CD14-positive monocyte (primary cell): ENCODE measurements around the gene SLC25A22. TPM values are rescaled to one million over a fixed set of nuclear protein-coding genes. Genes with fewer than 3 reads are reported as not detected.

ENCODE experiments used
- DNase-seq, 3 donors: peaks; one replicate each; pipeline ENCODE4 v3.0.0-alpha.2; 2011 to 2022
- H2AFZ ChIP-seq: 2 replicates; pipeline ENCODE4 v1.6.0; 2012; ENCODE audit warnings: mild to moderate bottlenecking, low read depth, low read length, inconsistent platforms; ENCODE audit not compliant: insufficient read depth, poor library complexity, severe bottlenecking
- H3K27ac ChIP-seq, 2 donors: 1 replicate in 1 of 2; 2 replicates in 1 of 2; pipeline ENCODE4 v1.5.1; 2012 to 2013; ENCODE audit warnings: low read length in 2 of 2, control low read depth in 1 of 2, inconsistent platforms in 1 of 2, low read depth in 1 of 2, mild to moderate bottlenecking in 1 of 2
- H3K27me3 ChIP-seq, 2 donors: one replicate each; pipeline versions ENCODE4 v1.6.0 to v1.6.1; 2011 to 2013; ENCODE audit warnings: low read length in 2 of 2; ENCODE audit not compliant: control insufficient read depth in 2 of 2, insufficient read depth in 2 of 2
- H3K36me3 ChIP-seq, 2 donors: replicated peaks in 1 of 2; 1 replicate in 1 of 2; 2 replicates in 1 of 2; pipeline versions ENCODE4 v1.5.1 to v1.6.1; 2012 to 2013; ENCODE audit warnings: low read length in 2 of 2, control low read depth in 1 of 2, inconsistent platforms in 1 of 2, mild to moderate bottlenecking in 1 of 2; ENCODE audit not compliant: insufficient read depth in 2 of 2, control insufficient read depth in 1 of 2
- H3K4me1 ChIP-seq, 2 donors: 1 replicate in 1 of 2; 2 replicates in 1 of 2; pipeline versions ENCODE4 v1.5.1 to v1.6.1; 2012 to 2013; ENCODE audit warnings: low read length in 2 of 2, control low read depth in 1 of 2, inconsistent platforms in 1 of 2, mild to moderate bottlenecking in 1 of 2, moderate library complexity in 1 of 2; ENCODE audit not compliant: insufficient read depth in 2 of 2, control insufficient read depth in 1 of 2
- H3K4me2 ChIP-seq: replicated peaks from 2 replicates; pipeline ENCODE3; 2012; ENCODE audit warnings: low read length, moderate library complexity, mild to moderate bottlenecking; ENCODE audit not compliant: poor library complexity, severe bottlenecking; ENCODE audit errors: extremely low read depth
- H3K4me3 ChIP-seq, 3 experiments: fragments of 200-600 bp in 1 of 3; sonication (generic) in 1 of 3; replicated peaks in 1 of 3; 1 replicate in 2 of 3; 2 replicates in 1 of 3; pipeline ENCODE4 v1.5.1; 2011 to 2013; ENCODE audit warnings: low read length in 3 of 3, mild to moderate bottlenecking in 3 of 3, control low read depth in 2 of 3, low read depth in 2 of 3, inconsistent platforms in 1 of 3, moderate library complexity in 1 of 3
- H3K79me2 ChIP-seq: 2 replicates; pipeline ENCODE4 v1.6.0; 2012; ENCODE audit warnings: mild to moderate bottlenecking, control low read depth, inconsistent platforms, low read length, moderate library complexity; ENCODE audit not compliant: insufficient read depth
- H3K9ac ChIP-seq: 2 replicates; pipeline ENCODE4 v1.6.0; 2017; ENCODE audit warnings: low read length, mild to moderate bottlenecking; ENCODE audit not compliant: insufficient read depth, poor library complexity, severe bottlenecking
- H3K9me3 ChIP-seq, 2 donors: replicated peaks in 1 of 2; 1 replicate in 1 of 2; 2 replicates in 1 of 2; pipeline versions ENCODE4 v1.5.1 to v1.6.1; 2012 to 2013; ENCODE audit warnings: low read length in 2 of 2, control low read depth in 1 of 2; ENCODE audit not compliant: control insufficient read depth in 1 of 2, insufficient read depth in 1 of 2
- H4K20me1 ChIP-seq: 2 replicates; pipeline ENCODE4 v1.6.0; 2012; ENCODE audit warnings: mild to moderate bottlenecking, low read length, control low read depth, moderate library complexity; ENCODE audit not compliant: insufficient read depth
- H3K27ac Mint-ChIP-seq, 7 donors: one replicate each; pipeline ENCODE4 v1.8.0; 2020; ENCODE audit warnings: mild to moderate bottlenecking in 7 of 7, mixed read lengths in 7 of 7, moderate library complexity in 6 of 7, inconsistent platforms in 2 of 7
- H3K27me3 Mint-ChIP-seq, 3 donors: one replicate each; pipeline ENCODE4 v1.8.0; 2021 to 2022; ENCODE audit warnings: low read depth in 3 of 3, mild to moderate bottlenecking in 3 of 3, mixed read lengths in 3 of 3, moderate library complexity in 3 of 3, inconsistent platforms in 1 of 3
- H3K36me3 Mint-ChIP-seq, 2 donors: one replicate each; pipeline ENCODE4 v1.8.0; 2020; ENCODE audit warnings: mixed read lengths in 2 of 2, inconsistent platforms in 1 of 2, mild to moderate bottlenecking in 1 of 2
- H3K4me1 Mint-ChIP-seq: one replicate; pipeline ENCODE4 v1.8.0; 2020; ENCODE audit warnings: mild to moderate bottlenecking, mixed read lengths
- H3K4me3 Mint-ChIP-seq, 2 donors: one replicate each; pipeline ENCODE4 v1.8.0; 2020; ENCODE audit warnings: mild to moderate bottlenecking in 2 of 2, mixed read lengths in 2 of 2, moderate library complexity in 1 of 2
- H3K9me3 Mint-ChIP-seq, 7 donors: one replicate each; pipeline ENCODE4 v1.8.0; 2020 to 2022; ENCODE audit warnings: mixed read lengths in 7 of 7, mild to moderate bottlenecking in 6 of 7, moderate library complexity in 6 of 7, inconsistent platforms in 2 of 7
- WGBS: methylation state at CpG from one replicate; pipeline ENCODE4 v1.1.5; 2013; ENCODE audit warnings: missing lambda C conversion rate; ENCODE audit not compliant: insufficient coverage; 5-methylcytosine and 5-hydroxymethylcytosine counted together
- intact Hi-C, 2 donors: fragments of 100-400 bp; cut with micrococcal nuclease; formaldehyde crosslinking; loops; one replicate each; pipeline versions ENCODE4 v1.15.0 to v1.15.1; 2023
- polyA plus RNA-seq, 3 donors: library from polyadenylated mRNA; depleted of rRNA in 1 of 3; unstranded in 2 of 3; stranded (reverse) in 1 of 3; fragments of 300-500 nt in 2 of 3; fragments of >200 nt in 1 of 3; fragmentation: Illumina TruSeq in 2 of 3; gene quantifications; 1 replicate in 2 of 3; 2 replicates in 1 of 3; pipeline ENCODE4 v1.2.3, GENCODE V29; 2012 to 2021
- TF ChIP-seq, protein P1 (sequence below): fragments of 200-600 bp; IDR thresholded peaks from one replicate; pipeline ENCODE4 v1.8.0; 2022; ENCODE audit warnings: antibody characterized with exemption, mild to moderate bottlenecking

SLC25A22 gene
- polyA plus RNA-seq, 3 donors = 4.4 to 20.9 (median 5.6) TPM

GRCh38 chr11:830295-831117 is 32.4 kb upstream of the SLC25A22 start:
- Histone ChIP-seq H4K20me1 (peaks cover 50% of the 10 kb centered on the region), H3K27ac (no peak overlapping the region), H3K36me3 (peaks cover under 1 to 4% of the 10 kb centered on the region in 2 donors), H3K4me2 (peak overlapping the region; percentile 89), H3K9me3 (no peaks in the 10 kb centered on the region), H3K9ac (peak overlapping the region; percentile 31), H3K4me3 (peak overlapping the region in 1 of 3 experiments; percentile 77), H2AFZ (peak overlapping the region; percentile 54), H3K4me1 (peaks cover 84 to 95% of the 10 kb centered on the region in 2 donors), H3K79me2 (peaks cover 21% of the 10 kb centered on the region), H3K27me3 (peaks cover 10 to 65% of the 10 kb centered on the region in 2 donors)
- TF ChIP-seq, protein P1, sequence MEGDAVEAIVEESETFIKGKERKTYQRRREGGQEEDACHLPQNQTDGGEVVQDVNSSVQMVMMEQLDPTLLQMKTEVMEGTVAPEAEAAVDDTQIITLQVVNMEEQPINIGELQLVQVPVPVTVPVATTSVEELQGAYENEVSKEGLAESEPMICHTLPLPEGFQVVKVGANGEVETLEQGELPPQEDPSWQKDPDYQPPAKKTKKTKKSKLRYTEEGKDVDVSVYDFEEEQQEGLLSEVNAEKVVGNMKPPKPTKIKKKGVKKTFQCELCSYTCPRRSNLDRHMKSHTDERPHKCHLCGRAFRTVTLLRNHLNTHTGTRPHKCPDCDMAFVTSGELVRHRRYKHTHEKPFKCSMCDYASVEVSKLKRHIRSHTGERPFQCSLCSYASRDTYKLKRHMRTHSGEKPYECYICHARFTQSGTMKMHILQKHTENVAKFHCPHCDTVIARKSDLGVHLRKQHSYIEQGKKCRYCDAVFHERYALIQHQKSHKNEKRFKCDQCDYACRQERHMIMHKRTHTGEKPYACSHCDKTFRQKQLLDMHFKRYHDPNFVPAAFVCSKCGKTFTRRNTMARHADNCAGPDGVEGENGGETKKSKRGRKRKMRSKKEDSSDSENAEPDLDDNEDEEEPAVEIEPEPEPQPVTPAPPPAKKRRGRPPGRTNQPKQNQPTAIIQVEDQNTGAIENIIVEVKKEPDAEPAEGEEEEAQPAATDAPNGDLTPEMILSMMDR = no peak
- 1% methylated on average over 67 of the region's 78 CpGs for WGBS
- peak in 1 of 3 donors; percentile 38 for DNase-seq
- H3K9me3 Mint-ChIP-seq = peaks cover 0 to 21% (median 1%) of the 10 kb centered on the region in 7 donors
- peaks cover 71% of the 10 kb centered on the region for H3K4me1 Mint-ChIP-seq
- intact Hi-C loops = no loop called here
- peak overlapping the region; percentile 78 to 92 for H3K4me3 Mint-ChIP-seq
- H3K36me3 Mint-ChIP-seq = peaks cover 6 to 10% of the 10 kb centered on the region in 2 donors
- peak overlapping the region in 1 of 7 donors; percentile 24 for H3K27ac Mint-ChIP-seq
- H3K27me3 Mint-ChIP-seq = peaks cover 47 to 80% (median 51%) of the 10 kb centered on the region in 3 donors

DNA sequence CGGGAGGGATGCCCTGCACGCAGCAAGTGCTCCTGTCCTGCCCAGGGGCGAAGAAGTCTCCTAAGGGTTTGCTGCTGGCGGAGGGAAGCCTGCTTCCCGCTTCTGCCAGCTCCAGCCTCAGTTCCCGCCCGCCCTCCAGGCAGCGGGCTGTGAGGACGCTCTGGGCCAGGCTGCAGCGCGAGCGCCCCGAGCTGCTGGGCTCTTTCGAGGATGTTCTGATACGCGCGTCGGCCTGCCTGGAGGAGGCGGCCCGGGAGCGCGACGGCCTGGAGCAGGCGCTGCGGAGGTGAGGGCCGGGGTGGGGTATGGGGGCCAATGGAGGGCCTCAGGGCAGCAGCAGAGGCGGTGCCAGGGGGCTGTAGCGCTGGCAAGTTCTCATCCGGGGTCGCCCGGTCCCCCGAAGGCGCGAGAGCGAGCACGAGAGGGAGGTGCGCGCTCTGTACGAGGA is 31.8 kb upstream of the SLC25A22 start:
- peaks cover 47 to 74% (median 52%) of the 10 kb centered on the region in 3 donors for H3K27me3 Mint-ChIP-seq

More for the DNA sequence above, 31.8 kb upstream of the SLC25A22 start:
- Histone ChIP-seq H3K9me3 (no peaks in the 10 kb centered on the region), H3K4me1 (peaks cover 82 to 94% of the 10 kb centered on the region in 2 donors), H3K9ac (peak overlapping the region; percentile 31), H3K4me3 (peak overlapping the region; percentile 29 to 77 (median 43)), H3K79me2 (peaks cover 18% of the 10 kb centered on the region), H3K27ac (no peak overlapping the region), H3K27me3 (peaks cover 10 to 61% of the 10 kb centered on the region in 2 donors), H4K20me1 (peaks cover 50% of the 10 kb centered on the region), H3K36me3 (peaks cover 6 to 10% of the 10 kb centered on the region in 2 donors), H3K4me2 (peak overlapping the region; percentile 89), H2AFZ (peak overlapping the region; percentile 54)
- H3K4me3 Mint-ChIP-seq = peak overlapping the region; percentile 78 to 92
- intact Hi-C loops = no loop called here
- WGBS = under 1% methylated on average over 39 of the region's 39 CpGs
- TF ChIP-seq, protein P1 = no peak
- peaks cover 0 to 18% (median 1%) of the 10 kb centered on the region in 7 donors for H3K9me3 Mint-ChIP-seq
- no peak overlapping the region for H3K27ac Mint-ChIP-seq
- H3K4me1 Mint-ChIP-seq = peaks cover 70% of the 10 kb centered on the region
- no peak for DNase-seq
- peaks cover 12 to 17% of the 10 kb centered on the region in 2 donors for H3K36me3 Mint-ChIP-seq
